Cerebellar nuclear complex (tissue), 1 donor: Measurements from ENCODE around the gene LMAN1L.
"Not testable (repeated sequence)": the region's sequence is repeated elsewhere in the genome, so short reads cannot be mapped to it uniquely, and the experiment has no call there.

Experiments
- DNase-seq, 2 experiments: peaks; one replicate each; lab custom pipeline; 2025; lab: John Stamatoyannopoulos, UW

LMAN1L gene

GRCh38 chr15:74782259-74783071 is 30.2 kb upstream of the LMAN1L start:
- DNase-seq: no peak

DNA sequence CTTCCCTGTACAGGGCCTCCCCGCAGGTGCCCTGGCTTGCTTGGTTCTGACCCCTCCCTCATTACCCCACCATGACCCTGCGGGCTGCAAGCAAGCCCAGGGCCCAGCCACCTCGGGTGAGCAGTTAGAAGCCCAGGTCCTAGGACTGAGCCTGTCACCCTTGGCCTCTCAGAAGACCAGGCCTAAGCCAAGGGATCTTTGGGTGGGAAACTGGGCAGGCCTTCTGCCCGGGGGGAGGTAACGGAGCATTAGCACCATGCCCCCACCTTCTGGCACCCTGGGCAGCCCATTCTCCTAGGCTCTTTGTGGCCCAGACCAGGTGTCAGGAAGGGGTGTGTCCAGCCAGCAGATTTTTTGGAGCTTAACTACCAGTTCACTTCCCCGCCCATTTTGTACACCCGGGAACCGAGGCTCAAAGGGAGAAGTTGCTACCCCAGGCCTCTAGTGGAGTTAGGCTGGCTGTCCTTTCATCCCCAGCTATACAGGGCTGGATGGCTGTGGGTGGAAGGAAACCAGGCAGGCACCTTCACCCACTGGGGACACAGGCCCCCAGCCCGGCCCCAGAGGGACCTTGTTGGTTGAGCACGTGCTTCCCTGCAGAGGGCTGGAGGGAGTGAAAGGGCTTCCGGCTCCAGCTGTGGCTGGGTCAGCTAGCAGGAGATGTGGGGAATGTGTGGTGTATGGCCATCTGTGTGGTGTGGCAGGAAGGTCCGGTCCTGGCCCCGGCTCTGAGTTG is 29.4 kb upstream of the LMAN1L start:
- DNase-seq: no peak

DNA sequence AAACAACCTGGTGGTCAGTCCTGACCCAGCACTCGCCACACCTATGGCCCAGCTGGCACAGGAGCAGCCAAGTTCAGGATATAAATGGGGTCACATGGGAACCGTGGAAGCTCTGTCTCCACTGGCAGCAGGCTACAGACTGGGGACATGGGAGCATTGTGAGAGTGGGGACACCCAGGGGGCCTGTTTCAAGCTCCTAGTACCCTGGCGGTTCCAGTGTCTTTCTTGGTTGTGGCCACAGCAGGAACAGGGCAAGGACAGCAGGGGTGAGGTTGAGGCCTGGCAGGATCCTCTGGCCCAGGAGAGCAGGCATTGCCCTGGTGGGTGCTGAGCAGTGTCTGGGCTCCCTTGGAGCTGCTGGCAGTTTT is 28.8 kb upstream of the LMAN1L start:
- DNase-seq: no peak

- DNase-seq: no peak
Measured at GRCh38 chr15:74784426-74785193, 28.0 kb upstream of the LMAN1L start.

DNA sequence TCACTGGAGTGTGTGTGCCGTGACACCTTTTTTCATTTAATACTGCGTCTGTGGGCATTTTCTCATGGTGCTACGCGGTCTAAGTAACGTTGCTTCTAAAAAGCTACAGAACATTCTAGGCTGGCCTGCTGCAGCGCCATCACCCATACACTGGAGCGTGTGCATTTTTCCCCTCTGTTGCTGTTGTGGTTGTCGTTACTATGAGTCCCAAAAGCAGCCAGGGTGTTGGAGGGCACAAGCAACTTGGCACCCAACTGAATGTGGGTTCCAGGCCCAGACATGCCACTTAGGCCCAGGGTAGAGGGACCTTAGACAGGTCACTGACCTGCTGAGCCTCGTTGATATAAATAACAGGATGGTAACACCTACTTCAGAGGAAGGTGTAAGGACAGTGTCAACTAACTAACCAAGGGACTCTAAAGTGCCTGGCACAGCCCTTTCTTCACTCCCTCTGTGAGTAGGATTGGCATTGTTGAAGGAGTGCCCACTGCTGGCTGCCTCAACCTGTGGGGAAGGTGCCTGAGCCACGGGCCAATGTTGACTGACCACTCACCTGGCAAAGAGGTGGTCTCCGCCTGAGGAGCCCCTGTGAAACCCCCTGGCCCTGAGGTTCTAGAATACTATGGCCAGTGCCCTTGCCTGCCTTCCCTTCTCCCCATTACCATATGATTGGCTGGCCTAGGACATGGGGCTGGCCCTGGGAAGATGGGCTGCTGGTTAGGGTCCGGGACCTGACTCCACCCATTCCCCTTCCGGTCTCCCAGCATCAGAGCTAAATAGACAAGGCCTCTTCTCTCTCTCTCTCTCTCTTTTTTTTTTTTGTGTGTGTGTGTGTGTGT is 27.2 kb upstream of the LMAN1L start:
- DNase-seq: no peak

DNA sequence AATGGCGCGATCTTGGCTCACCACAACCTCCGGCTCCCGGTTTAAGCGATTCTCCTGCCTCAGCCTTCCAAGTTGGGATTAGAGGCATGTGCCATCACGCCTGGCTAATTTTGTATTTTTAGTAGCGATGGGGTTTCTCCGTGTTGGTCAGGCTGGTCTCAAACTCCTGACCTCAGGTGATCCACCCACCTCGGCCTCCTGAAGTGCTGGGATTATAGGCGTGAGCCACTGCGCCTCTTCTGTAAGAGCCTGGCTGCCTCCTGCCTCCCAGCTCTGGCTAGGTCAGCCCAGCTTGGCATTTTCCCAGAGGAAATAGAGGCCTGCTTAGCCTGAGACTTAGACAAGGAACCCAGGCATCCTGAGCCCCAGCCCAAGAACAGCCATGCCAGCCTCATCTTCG is 26.6 kb upstream of the LMAN1L start:
- not testable (repeated sequence) for DNase-seq

DNA sequence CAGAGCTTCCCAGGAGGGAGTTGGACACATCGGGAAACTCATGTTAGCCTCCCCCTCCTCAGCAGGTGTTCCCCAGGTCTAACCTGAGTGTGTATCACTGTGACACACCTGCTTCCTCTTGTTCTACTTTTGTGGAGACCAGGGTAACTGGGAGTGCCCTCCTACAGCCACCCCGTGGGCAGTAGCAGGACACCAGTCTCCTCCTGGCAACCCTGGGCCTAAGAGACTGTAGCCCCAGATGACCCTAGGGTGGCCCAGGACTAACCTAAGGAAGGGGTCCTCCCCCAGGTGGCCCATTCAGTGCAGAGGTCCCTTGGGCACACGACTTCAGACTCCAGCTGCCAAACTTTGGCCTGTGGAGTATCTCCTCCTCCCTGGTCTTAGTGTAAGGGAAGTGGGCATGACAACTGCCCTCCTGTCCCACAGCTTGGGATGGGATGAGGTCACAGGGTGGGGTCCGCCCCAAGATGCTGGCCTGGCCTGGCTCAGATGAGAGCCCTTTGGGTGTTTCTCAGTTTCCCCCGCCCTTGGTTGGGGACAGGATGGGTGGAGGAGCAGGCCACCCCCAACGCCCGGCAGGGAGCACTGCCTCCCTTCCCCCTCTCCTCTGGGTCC is 26.0 kb upstream of the LMAN1L start:
- DNase-seq: no peak

DNA sequence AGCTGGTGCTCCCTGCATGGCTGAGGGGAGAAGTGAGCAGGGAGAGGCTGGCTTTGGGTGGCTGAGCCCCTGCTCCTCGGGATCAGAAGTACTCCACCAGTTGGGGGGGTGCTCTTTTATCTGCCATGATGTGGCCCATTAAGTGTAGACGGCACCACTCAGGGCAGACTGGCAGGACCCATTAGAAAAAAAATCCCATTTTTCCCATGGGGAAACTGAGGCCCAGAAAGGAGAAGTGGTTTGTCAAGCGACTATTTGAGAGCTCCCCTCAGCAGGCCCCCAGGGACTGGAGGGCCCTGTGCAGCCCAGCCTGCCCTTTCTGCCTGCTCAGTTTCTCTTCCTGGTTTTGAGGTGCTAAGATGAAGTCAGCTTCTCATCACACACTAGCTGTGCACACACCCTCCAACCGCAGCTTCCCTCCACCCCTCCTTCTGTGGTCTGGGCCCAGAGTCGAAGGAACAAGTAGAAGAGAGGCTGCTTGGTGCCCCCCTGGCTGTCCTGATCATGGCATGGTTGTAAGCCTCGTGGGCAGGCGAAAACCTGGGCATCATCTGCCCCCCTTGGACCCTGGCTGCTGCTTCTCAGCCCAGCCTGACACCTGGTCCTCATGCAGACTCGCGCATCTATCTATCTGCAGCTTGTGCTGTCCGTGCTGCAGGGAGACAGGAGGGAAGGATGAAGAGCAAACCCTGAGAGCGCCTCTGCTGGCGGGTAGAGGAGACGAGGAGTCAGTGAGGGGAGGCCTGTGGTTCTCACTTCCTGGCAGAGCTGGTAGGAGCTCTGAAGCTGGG is 25.2 kb upstream of the LMAN1L start:
- peak; percentile 10 to 33 for DNase-seq

GRCh38 chr15:74788042-74788682 is 24.5 kb upstream of the LMAN1L start:
- no peak for DNase-seq

GRCh38 chr15:74788683-74789151 is 23.9 kb upstream of the LMAN1L start:
- no peak for DNase-seq

DNA sequence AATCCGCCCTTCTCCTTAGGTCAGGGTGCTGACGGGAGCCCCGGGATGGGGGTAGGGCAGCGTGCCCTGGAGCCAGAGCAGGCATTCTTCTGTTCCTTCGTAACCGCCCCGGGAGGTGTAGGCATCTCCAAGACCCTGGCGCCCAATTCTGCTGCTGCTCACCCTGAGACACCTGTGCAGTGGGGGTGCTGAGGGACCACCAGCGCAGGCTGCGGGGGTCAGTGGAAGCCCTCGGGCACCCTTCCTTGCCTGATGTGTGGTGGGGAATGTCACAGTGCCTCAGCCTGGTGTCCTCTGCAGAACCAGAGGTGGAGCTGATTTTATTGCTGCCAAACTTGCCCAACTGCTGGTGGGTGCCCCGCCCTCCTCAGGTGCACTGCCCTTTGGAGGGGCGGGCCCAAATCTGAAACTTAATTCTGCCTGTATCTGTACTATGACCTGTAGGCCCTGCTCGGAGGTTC is 23.4 kb upstream of the LMAN1L start:
- DNase-seq: no peak

GRCh38 chr15:74789741-74790079 is 22.9 kb upstream of the LMAN1L start:
- no peak for DNase-seq

DNA sequence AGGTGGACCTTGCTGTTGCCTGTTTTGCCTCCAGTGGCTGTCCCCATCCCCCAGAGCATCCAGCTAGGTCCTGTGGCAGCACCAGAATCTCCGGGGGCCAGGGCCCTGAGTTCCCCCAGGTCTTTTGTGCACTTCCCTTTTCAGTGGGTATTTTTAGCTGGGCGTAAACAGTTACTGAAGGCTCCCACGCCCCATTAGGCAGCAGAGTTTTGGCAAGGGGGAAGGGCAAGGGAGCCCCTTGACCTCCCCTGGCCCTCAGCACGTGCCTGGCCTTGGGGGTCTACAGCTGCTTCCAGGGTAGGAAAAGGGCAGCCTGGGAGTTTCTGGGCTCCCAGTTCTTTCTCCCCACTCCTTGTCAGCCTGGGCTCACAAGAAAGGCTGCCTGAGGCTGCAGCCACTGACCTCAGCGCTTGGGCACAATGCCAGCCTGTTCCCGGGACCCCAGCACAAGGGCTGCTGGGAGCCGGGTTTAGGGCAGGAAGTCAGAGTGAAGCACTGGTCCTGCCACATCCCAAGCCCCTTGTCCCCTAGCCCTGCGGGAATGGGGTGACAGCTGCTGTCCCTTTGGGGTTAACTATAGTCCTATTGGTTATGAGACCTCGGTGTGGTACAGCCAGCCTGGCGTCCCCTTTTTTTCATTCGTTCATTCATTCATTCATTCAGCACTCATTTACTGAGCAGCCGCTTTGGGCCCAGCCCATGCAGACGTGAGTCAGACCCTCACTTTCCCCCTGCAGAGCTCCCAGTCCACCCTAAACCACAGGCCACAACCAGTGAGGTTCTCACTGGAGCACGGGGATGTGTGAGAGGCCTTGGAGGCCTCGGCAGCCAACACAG is 22.3 kb upstream of the LMAN1L start:
- DNase-seq: no peak

DNA sequence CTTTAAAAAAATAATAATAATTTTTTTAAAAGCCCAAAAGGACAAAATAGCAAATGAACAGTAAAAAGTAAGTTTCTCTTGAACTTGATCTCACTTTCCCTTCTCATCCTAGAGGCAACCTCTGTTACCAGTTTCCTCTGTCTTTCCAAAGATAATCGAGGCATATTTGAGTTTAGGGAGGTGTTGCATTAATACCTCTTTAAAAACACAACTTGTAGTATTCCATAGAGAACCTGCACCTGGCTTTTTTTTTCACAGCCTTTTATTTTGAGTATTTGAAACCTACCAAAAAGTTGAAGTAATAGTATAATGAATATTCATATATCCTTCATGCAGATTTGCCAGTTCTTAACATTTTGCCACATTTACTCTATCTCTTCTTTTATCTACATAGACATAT is 21.6 kb upstream of the LMAN1L start:
- DNase-seq: no peak

DNA sequence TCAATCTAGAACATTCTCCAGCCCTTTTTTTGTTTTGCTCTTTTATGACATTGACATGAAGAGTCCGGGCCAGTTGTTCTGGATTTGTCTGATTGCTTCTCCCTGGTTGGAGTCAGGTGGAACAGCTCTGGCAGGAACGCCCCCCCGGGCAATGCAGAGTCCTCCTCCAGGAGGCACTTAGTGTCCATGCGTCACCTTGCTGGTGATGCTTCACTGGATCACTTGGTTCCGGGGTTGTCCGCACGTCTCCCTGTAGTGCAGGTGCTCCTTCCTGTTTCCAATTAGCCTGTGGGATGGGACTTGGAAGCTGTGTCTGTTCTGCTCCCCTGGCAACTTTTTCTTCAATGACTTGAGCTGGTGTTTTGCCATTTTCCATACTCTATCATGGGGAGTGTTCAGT is 21.0 kb upstream of the LMAN1L start:
- DNase-seq: no peak

DNA sequence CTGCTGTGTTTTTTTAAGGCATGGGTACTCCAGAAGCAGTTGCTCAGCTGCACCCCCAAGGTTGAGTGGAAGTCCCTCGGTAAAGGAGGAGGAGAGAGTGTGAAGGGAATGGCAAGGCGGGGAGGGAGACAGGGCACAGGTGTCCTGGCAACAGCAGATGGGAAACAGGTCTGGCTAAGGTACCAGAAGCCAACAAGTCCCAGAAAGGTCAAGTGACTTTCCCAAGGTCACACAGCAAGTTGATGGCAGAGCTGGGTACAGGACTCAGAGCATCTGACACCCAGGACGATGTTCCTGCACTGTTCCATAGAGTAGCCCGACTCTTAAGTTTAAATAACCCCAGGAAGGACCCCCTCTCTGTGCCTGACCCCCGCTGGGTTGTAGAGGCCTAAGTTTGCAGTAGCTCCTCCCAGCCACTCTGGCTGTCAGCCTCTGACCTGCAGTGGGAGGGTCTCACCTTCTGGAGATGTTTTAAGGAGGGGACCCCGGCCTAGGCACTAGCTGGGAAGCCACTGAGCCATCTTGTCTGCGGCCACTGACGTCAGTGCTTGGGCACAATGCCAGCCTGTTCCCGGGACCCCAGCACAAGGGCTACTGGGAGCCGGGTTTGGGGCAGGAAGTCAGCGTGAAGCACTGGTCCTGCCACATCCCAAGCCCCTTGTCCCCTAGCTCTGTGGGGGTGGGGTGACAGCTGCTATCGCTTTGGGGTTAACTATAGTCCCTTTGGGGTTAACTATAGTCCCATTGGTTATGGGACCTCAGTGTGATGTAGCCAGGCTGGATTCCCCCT is 20.2 kb upstream of the LMAN1L start:
- no peak for DNase-seq

GRCh38 chr15:74793135-74794028 is 19.3 kb upstream of the LMAN1L start:
- DNase-seq: no peak
